HUES6 (cell line): ENCODE data around the gene ADGRB2.

Source experiments
- H3K27ac ChIP-seq: 2 replicates; pipeline ENCODE4 v1.7.0; 2013; ENCODE audit warnings: low read depth, mild to moderate bottlenecking, low read length, inconsistent platforms
- H3K27me3 ChIP-seq: 2 replicates; pipeline ENCODE4 v1.6.1; 2013; ENCODE audit warnings: low read length; ENCODE audit not compliant: control insufficient read depth, insufficient read depth
- H3K36me3 ChIP-seq: 2 replicates; pipeline ENCODE4 v1.6.1; 2013; ENCODE audit warnings: low read length; ENCODE audit not compliant: control insufficient read depth, insufficient read depth
- H3K4me1 ChIP-seq: 2 replicates; pipeline ENCODE4 v1.6.1; 2013; ENCODE audit warnings: low read length; ENCODE audit not compliant: control insufficient read depth, insufficient read depth
- H3K4me3 ChIP-seq: 2 replicates; pipeline ENCODE4 v1.5.1; 2013; ENCODE audit warnings: low read depth, low read length
- H3K9ac ChIP-seq: one replicate; pipeline ENCODE4 v1.6.1; 2013; ENCODE audit warnings: mild to moderate bottlenecking, low read length
- H3K9me3 ChIP-seq: 2 replicates; pipeline ENCODE4 v1.6.1; 2013; ENCODE audit warnings: low read depth, low read length; ENCODE audit not compliant: control insufficient read depth, insufficient read depth

ADGRB2 gene

GRCh38 chr1:31733389-31734219, 30.5 kb downstream of the ADGRB2 start:
- no peak overlapping the region for H3K9ac ChIP-seq
- H3K36me3 ChIP-seq: peaks cover 9% of the 10 kb centered on the region; the same call in 1 of the 2 replicates
- H3K27me3 ChIP-seq: no peaks in the 10 kb centered on the region
- H3K9me3 ChIP-seq: no peaks in the 10 kb centered on the region
- no peak overlapping the region for H3K4me3 ChIP-seq
- no peak overlapping the region for H3K27ac ChIP-seq
- no peaks in the 10 kb centered on the region for H3K4me1 ChIP-seq

- H3K27me3 ChIP-seq: no peaks in the 10 kb centered on the region
- H3K4me1 ChIP-seq: no peaks in the 10 kb centered on the region
- H3K9me3 ChIP-seq: no peaks in the 10 kb centered on the region
- no peak overlapping the region for H3K4me3 ChIP-seq
- peaks cover 7% of the 10 kb centered on the region; the same call in 1 of the 2 replicates for H3K36me3 ChIP-seq
- H3K9ac ChIP-seq: no peak overlapping the region
- no peak overlapping the region for H3K27ac ChIP-seq
These were observed 31.3 kb downstream of the ADGRB2 start for GRCh38 chr1:31732751-31733289.

GRCh38 chr1:31732343-31732742, 31.8 kb downstream of the ADGRB2 start:
- no peak overlapping the region for H3K9ac ChIP-seq
- H3K27ac ChIP-seq: no peak overlapping the region
- no peaks in the 10 kb centered on the region for H3K27me3 ChIP-seq
- no peak overlapping the region for H3K4me3 ChIP-seq
- H3K9me3 ChIP-seq: no peaks in the 10 kb centered on the region
- no peaks in the 10 kb centered on the region for H3K4me1 ChIP-seq
- 0 out of 2 replicates have a peak, but pooled peaks cover 4% of the 10 kb centered on the region for H3K36me3 ChIP-seq

- Histone ChIP-seq H3K27me3 (no peaks in the 10 kb centered on the region), H3K9ac (no peak overlapping the region), H3K4me3 (no peak overlapping the region), H3K27ac (no peak overlapping the region), H3K9me3 (no peaks in the 10 kb centered on the region), H3K36me3 (0 out of 2 replicates have a peak, but pooled peaks cover 4% of the 10 kb centered on the region), H3K4me1 (no peaks in the 10 kb centered on the region)
These were observed 33.0 kb downstream of the ADGRB2 start for GRCh38 chr1:31731049-31731565.

GRCh38 chr1:31730336-31731048, 33.6 kb downstream of the ADGRB2 start:
- Histone ChIP-seq H3K4me1 (0 out of 2 replicates have a peak, but pooled peaks cover under 1% of the 10 kb centered on the region), H3K9ac (no peak overlapping the region), H3K4me3 (no peak overlapping the region), H3K36me3 (0 out of 2 replicates have a peak, but pooled peaks cover 4% of the 10 kb centered on the region), H3K9me3 (no peaks in the 10 kb centered on the region), H3K27me3 (no peaks in the 10 kb centered on the region), H3K27ac (no peak overlapping the region)

- no peaks in the 10 kb centered on the region for H3K27me3 ChIP-seq
- no peak overlapping the region for H3K4me3 ChIP-seq
- H3K36me3 ChIP-seq: 0 out of 2 replicates have a peak, but pooled peaks cover 4% of the 10 kb centered on the region
- no peaks in the 10 kb centered on the region for H3K9me3 ChIP-seq
- H3K9ac ChIP-seq: no peak overlapping the region
- peaks cover 7% of the 10 kb centered on the region; the same call in 1 of the 2 replicates for H3K4me1 ChIP-seq
- no peak overlapping the region for H3K27ac ChIP-seq
These were observed 36.3 kb downstream of the ADGRB2 start for GRCh38 chr1:31727849-31728248.

GRCh38 chr1:31727195-31727594, 36.9 kb downstream of the ADGRB2 start:
- no peak overlapping the region for H3K4me3 ChIP-seq
- H3K9me3 ChIP-seq: no peaks in the 10 kb centered on the region
- no peak overlapping the region for H3K27ac ChIP-seq
- no peak overlapping the region for H3K9ac ChIP-seq
- 0 out of 2 replicates have a peak, but pooled peaks cover 4% of the 10 kb centered on the region for H3K36me3 ChIP-seq
- H3K27me3 ChIP-seq: no peaks in the 10 kb centered on the region
- peaks cover 7% of the 10 kb centered on the region; the same call in 1 of the 2 replicates for H3K4me1 ChIP-seq

- Histone ChIP-seq H3K27ac (no peak overlapping the region), H3K4me1 (peaks cover 7% of the 10 kb centered on the region; the same call in 1 of the 2 replicates), H3K9me3 (no peaks in the 10 kb centered on the region), H3K36me3 (0 out of 2 replicates have a peak, but pooled peaks cover 4% of the 10 kb centered on the region), H3K4me3 (no peak overlapping the region), H3K9ac (no peak overlapping the region), H3K27me3 (no peaks in the 10 kb centered on the region)
These were observed 37.4 kb downstream of the ADGRB2 start for GRCh38 chr1:31726715-31727114.

- no peak overlapping the region for H3K9ac ChIP-seq
- H3K27ac ChIP-seq: no peak overlapping the region
- H3K9me3 ChIP-seq: no peaks in the 10 kb centered on the region
- no peaks in the 10 kb centered on the region for H3K27me3 ChIP-seq
- H3K4me3 ChIP-seq: no peak overlapping the region
- peaks cover 7% of the 10 kb centered on the region; the same call in 1 of the 2 replicates for H3K4me1 ChIP-seq
- H3K36me3 ChIP-seq: 0 out of 2 replicates have a peak, but pooled peaks cover 4% of the 10 kb centered on the region
These were observed 38.2 kb downstream of the ADGRB2 start for GRCh38 chr1:31725777-31726535.

GRCh38 chr1:31725134-31725533, 39.0 kb downstream of the ADGRB2 start:
- no peaks in the 10 kb centered on the region for H3K36me3 ChIP-seq
- H3K9ac ChIP-seq: no peak overlapping the region
- peaks cover 7% of the 10 kb centered on the region; the same call in 1 of the 2 replicates for H3K4me1 ChIP-seq
- H3K27ac ChIP-seq: no peak overlapping the region
- no peaks in the 10 kb centered on the region for H3K9me3 ChIP-seq
- H3K27me3 ChIP-seq: no peaks in the 10 kb centered on the region
- no peak overlapping the region for H3K4me3 ChIP-seq
